Head of caudate nucleus (tissue), 42 donors: ENCODE results near the gene RPP14.
A peak's percentile ranks its signal among the peaks of the same experiment; 100 is the strongest.
"Not testable (repeated sequence)": the region's sequence is repeated elsewhere in the genome, so short reads cannot be mapped to it uniquely, and the experiment has no call there.

ENCODE experiments used
- DNase-seq, 42 donors: peaks; one replicate each; pipeline versions ENCODE4 v3.0.0 to v3.0.0-alpha.2; 2020 to 2021; ENCODE audit warnings: mixed read lengths in 7 of 42
- intact Hi-C: fragments of 100-400 bp; cut with DNase I; formaldehyde crosslinking; loops from one replicate; pipeline ENCODE4 v1.15.0; 2022

RPP14 gene

GRCh38 chr3:58325525-58325992 is 19.5 kb downstream of the RPP14 start:
- intact Hi-C loops, result no loop called here
- DNase-seq, result no peak

- no peak for DNase-seq
- intact Hi-C loops, result no loop called here
Measured at GRCh38 chr3:58326267-58326900, 20.3 kb downstream of the RPP14 start.

GRCh38 chr3:58329150-58329921 is 23.3 kb downstream of the RPP14 start:
- intact Hi-C loops, result no loop called here
- no peak for DNase-seq

- no peak for DNase-seq
- intact Hi-C loops, result loop anchor here (5.0 kb wide), 4 partner anchors 57 to 162 kb away; partner anchors contain the start of genes KCTD6 and PDHB
Measured at GRCh38 chr3:58329922-58330413, 23.9 kb downstream of the RPP14 start.

GRCh38 chr3:58331593-58332152 is 25.6 kb downstream of the RPP14 start:
- intact Hi-C loops, result loop anchor here (5.0 kb wide), 4 partner anchors 56 to 161 kb away; partner anchors contain the start of genes KCTD6 and PDHB
- DNase-seq, result no peak

GRCh38 chr3:58332575-58333188 is 26.6 kb downstream of the RPP14 start, which contains the start of gene PXK:
PXK (plus strand) TSS chr3:58332892; CDS start chr3:58332989, 97 bp downstream.
- intact Hi-C loops, result loop anchor here (5.0 kb wide), 4 partner anchors 55 to 160 kb away; partner anchors contain the start of genes KCTD6 and PDHB
- peak; percentile 67 to 96 (median 92) for DNase-seq

- intact Hi-C loops, result loop anchor here (5.0 kb wide), 4 partner anchors 54 to 159 kb away; partner anchors contain the start of genes KCTD6 and PDHB
- peak in 39 of 42 donors; percentile 29 to 77 (median 57) for DNase-seq
Measured at GRCh38 chr3:58333206-58334012, 27.4 kb downstream of the RPP14 start.

- intact Hi-C loops, result loop anchor here (5.0 kb wide), 4 partner anchors 53 to 158 kb away; partner anchors contain the start of genes KCTD6 and PDHB
- peak in 24 of 42 donors; percentile 14 to 78 (median 44) for DNase-seq
Measured at GRCh38 chr3:58334013-58334321, 27.9 kb downstream of the RPP14 start.

- DNase-seq, result no peak
- intact Hi-C loops, result loop anchor here (5.0 kb wide), 4 partner anchors 53 to 158 kb away; partner anchors contain the start of genes KCTD6 and PDHB
Measured at GRCh38 chr3:58334506-58334884, 28.4 kb downstream of the RPP14 start.

GRCh38 chr3:58335652-58335947 is 29.6 kb downstream of the RPP14 start:
- intact Hi-C loops, result no loop called here
- DNase-seq, result no peak

- no peak for DNase-seq
- intact Hi-C loops, result no loop called here
Measured at GRCh38 chr3:58336135-58336882, 30.3 kb downstream of the RPP14 start.

GRCh38 chr3:58337190-58337589 is 31.1 kb downstream of the RPP14 start:
- DNase-seq, result no peak
- intact Hi-C loops, result no loop called here

GRCh38 chr3:58339146-58339545 is 33.1 kb downstream of the RPP14 start:
- intact Hi-C loops, DNase-seq: not testable (repeated sequence)

- intact Hi-C loops, result no loop called here
- DNase-seq, result no peak
Measured at GRCh38 chr3:58340594-58341244, 34.7 kb downstream of the RPP14 start.

- intact Hi-C loops, result no loop called here
- DNase-seq, result no peak
Measured at GRCh38 chr3:58341376-58341775, 35.3 kb downstream of the RPP14 start.

- peak in 18 of 42 donors; percentile 14 to 68 (median 34) for DNase-seq
- intact Hi-C loops, result no loop called here
Measured at GRCh38 chr3:58342676-58343075, 36.6 kb downstream of the RPP14 start.

- DNase-seq, result no peak
- intact Hi-C loops, result no loop called here
Measured at GRCh38 chr3:58345457-58345856, 39.4 kb downstream of the RPP14 start.
